ENCODE data around the gene PSMG1. TPM values are rescaled to one million over a fixed set of nuclear protein-coding genes. Genes with fewer than 3 reads are reported as not detected.

The PSMG1 gene
- total and polyA plus RNA-seq, 10 of the 15 experiments (the other 5 are each of a cell fraction or from before 2014, with no cell fraction given) = 21.3 to 248 (median 121) TPM

DNA sequence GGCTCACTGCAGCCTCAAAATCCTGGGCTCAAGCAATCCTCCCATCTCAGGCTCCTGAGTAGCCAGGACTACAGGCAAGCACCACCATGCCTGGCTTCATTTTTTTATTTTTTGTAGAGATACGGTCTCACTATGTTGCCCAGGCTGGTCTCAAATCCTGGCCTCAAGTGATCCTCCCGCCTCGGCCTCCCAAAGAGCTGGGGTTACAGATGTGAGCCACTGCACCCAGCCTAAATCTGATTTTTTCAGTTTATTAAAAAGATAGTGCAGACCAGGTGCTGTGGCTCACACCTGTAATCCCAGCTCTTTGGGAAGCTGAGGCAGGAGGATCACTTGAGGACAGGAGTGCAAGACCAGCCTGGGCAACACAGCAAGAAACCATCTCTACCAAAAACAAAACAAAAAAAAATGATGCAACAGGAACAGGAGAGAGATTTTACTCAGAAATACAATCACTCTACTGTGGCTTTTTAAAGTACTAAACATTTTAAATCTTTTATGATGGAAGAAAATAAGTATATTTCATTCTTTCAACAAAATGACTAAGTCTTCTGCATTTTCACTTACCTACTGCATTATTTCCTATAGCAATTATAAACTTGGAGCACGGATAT lies 1.9 kb downstream of the PSMG1 start (continued):
- TF ChIP-seq ZNF207 (IDR thresholded peaks at IDR 0.05; ENCODE audit: borderline replicate concordance) (no peak), SREBF1 (IDR thresholded peaks at IDR 0.05; ENCODE audit: low read length) (no peak), ETV6 (conservative IDR thresholded peaks at IDR 0.05 in 1 of 2, IDR thresholded peaks at IDR 0.05 in 1 of 2; ENCODE audit: borderline replicate concordance in 1 of 2, low read depth in 1 of 2) (no peak), JUND (IDR thresholded peaks at IDR 0.05; ENCODE audit: low read depth, low read length) (no peak), FOS (IDR thresholded peaks at IDR 0.05; ENCODE audit: borderline replicate concordance, extremely low read depth, insufficient read length) (no peak), RAD51 (IDR thresholded peaks at IDR 0.05) (no peak), DPF2 (IDR thresholded peaks at IDR 0.05) (no peak)
- TF ChIP-seq, protein P1, sequence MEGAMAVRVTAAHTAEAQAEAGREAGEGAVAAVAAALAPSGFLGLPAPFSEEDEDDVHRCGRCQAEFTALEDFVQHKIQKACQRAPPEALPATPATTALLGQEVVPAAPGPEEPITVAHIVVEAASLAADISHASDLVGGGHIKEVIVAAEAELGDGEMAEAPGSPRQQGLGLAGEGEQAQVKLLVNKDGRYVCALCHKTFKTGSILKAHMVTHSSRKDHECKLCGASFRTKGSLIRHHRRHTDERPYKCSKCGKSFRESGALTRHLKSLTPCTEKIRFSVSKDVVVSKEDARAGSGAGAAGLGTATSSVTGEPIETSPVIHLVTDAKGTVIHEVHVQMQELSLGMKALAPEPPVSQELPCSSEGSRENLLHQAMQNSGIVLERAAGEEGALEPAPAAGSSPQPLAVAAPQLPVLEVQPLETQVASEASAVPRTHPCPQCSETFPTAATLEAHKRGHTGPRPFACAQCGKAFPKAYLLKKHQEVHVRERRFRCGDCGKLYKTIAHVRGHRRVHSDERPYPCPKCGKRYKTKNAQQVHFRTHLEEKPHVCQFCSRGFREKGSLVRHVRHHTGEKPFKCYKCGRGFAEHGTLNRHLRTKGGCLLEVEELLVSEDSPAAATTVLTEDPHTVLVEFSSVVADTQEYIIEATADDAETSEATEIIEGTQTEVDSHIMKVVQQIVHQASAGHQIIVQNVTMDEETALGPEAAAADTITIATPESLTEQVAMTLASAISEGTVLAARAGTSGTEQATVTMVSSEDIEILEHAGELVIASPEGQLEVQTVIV (IDR thresholded peaks at IDR 0.05; ENCODE audit: borderline replicate concordance, partially characterized antibody) = no peak
- TF ChIP-seq, protein P2, sequence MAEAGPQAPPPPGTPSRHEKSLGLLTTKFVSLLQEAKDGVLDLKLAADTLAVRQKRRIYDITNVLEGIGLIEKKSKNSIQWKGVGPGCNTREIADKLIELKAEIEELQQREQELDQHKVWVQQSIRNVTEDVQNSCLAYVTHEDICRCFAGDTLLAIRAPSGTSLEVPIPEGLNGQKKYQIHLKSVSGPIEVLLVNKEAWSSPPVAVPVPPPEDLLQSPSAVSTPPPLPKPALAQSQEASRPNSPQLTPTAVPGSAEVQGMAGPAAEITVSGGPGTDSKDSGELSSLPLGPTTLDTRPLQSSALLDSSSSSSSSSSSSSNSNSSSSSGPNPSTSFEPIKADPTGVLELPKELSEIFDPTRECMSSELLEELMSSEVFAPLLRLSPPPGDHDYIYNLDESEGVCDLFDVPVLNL (IDR thresholded peaks at IDR 0.05; ENCODE audit: low read depth, low read length) = no peak

Data from GM12878 (cell line).